ENCODE results near the gene ACY1.

DNA sequence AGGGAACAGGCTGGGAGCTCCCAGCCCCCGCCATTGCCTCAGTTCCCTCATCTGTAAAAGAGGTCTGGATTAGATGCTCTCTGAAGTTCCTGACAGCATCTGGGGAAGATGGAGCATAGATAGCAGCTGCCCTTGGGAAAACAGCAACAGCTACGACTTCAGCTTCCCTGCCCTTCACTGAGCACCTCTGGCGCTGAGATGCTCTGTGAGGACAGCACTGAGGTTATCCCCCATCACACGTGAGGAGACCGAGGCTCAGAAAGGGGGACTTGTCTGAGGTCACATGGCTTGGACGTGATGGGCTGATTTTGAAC, 23.4 kb downstream of the ACY1 start:
- TF ChIP-seq, protein P1, sequence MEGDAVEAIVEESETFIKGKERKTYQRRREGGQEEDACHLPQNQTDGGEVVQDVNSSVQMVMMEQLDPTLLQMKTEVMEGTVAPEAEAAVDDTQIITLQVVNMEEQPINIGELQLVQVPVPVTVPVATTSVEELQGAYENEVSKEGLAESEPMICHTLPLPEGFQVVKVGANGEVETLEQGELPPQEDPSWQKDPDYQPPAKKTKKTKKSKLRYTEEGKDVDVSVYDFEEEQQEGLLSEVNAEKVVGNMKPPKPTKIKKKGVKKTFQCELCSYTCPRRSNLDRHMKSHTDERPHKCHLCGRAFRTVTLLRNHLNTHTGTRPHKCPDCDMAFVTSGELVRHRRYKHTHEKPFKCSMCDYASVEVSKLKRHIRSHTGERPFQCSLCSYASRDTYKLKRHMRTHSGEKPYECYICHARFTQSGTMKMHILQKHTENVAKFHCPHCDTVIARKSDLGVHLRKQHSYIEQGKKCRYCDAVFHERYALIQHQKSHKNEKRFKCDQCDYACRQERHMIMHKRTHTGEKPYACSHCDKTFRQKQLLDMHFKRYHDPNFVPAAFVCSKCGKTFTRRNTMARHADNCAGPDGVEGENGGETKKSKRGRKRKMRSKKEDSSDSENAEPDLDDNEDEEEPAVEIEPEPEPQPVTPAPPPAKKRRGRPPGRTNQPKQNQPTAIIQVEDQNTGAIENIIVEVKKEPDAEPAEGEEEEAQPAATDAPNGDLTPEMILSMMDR (IDR thresholded peaks at IDR 0.05): no peak
- TF ChIP-seq POLR2A (IDR thresholded peaks at IDR 0.05): no peak
